SU-DHL-6 (cell line): ENCODE results near the gene TPGS1.
A peak's percentile ranks its signal among the peaks of the same experiment; 100 is the strongest.

Experiments used
- H2AFZ ChIP-seq: fragments of 200-600 bp; sonication (generic); 2 replicates; pipeline ENCODE4 v1.6.1; 2014; ENCODE audit warnings: low read depth, mild to moderate bottlenecking, moderate library complexity, mixed read lengths, antibody characterized with exemption, low read length; ENCODE audit not compliant: severe bottlenecking
- H3F3A ChIP-seq: fragments of 200-600 bp; shearing (Covaris generic); 2 replicates; pipeline ENCODE4 v1.6.0; 2016; ENCODE audit warnings: antibody characterized with exemption, mild to moderate bottlenecking; ENCODE audit not compliant: insufficient read depth
- H3K27ac ChIP-seq: fragments of 200-600 bp; sonication (generic); 2 replicates; pipeline ENCODE4 v1.5.1; 2016; ENCODE audit warnings: low read depth, mild to moderate bottlenecking, low read length, moderate library complexity, mixed read lengths
- H3K27me3 ChIP-seq: fragments of 200-600 bp; sonication (generic), shearing (Covaris generic); 2 replicates; pipeline ENCODE4 v1.6.0; 2014; ENCODE audit warnings: mild to moderate bottlenecking, low read length
- H3K36me3 ChIP-seq: fragments of 200-600 bp; sonication (generic); 2 replicates; pipeline ENCODE4 v1.6.1; 2014; ENCODE audit warnings: mild to moderate bottlenecking, low read length, mixed read lengths
- H3K4me2 ChIP-seq: fragments of 300-600, 200-600 bp; shearing (Covaris generic), sonication (generic); 2 replicates; pipeline ENCODE4 v1.6.0; 2014; ENCODE audit warnings: low read length, low read depth, mild to moderate bottlenecking; ENCODE audit not compliant: poor library complexity, severe bottlenecking
- H3K4me3 ChIP-seq: fragments of 200-600 bp; sonication (generic); 2 replicates; pipeline ENCODE4 v1.5.1; 2014; ENCODE audit warnings: antibody characterized with exemption, low read length, mild to moderate bottlenecking, mixed read lengths; ENCODE audit not compliant: insufficient read depth, poor library complexity, severe bottlenecking
- H3K79me2 ChIP-seq: fragments of 200-600 bp; sonication (generic); 2 replicates; pipeline ENCODE4 v1.6.1; 2014; ENCODE audit warnings: mild to moderate bottlenecking, low read length, moderate library complexity; ENCODE audit not compliant: insufficient read depth
- H3K9ac ChIP-seq: fragments of 200-600 bp; sonication (generic); 2 replicates; pipeline ENCODE4 v1.7.0; 2014; ENCODE audit warnings: mild to moderate bottlenecking, low read length
- H3K9me2 ChIP-seq: fragments of 200-600 bp; sonication (generic); replicated peaks from 2 replicates; pipeline ENCODE4 v1.6.1; 2014; ENCODE audit warnings: low read length; ENCODE audit not compliant: insufficient read depth
- H3K9me3 ChIP-seq: fragments of 200-600 bp; sonication (generic); 2 replicates; pipeline ENCODE4 v1.6.1; 2014; ENCODE audit warnings: low read length, mixed read lengths; ENCODE audit not compliant: insufficient read depth
- H4K20me1 ChIP-seq: fragments of 200-600 bp; sonication (generic); 2 replicates; pipeline ENCODE4 v1.6.1; 2014; ENCODE audit warnings: low read depth, mild to moderate bottlenecking, antibody characterized with exemption, low read length, moderate library complexity, mixed read lengths
- EZH2phosphoT487 ChIP-seq: fragments of 200-600 bp; sonication (generic), shearing (Covaris generic); conservative IDR thresholded peaks from 2 replicates; pipeline ENCODE4 v1.6.1; 2018; ENCODE audit warnings: mild to moderate bottlenecking, antibody characterized with exemption, low read length, moderate library complexity, mixed read lengths
- TF ChIP-seq, protein P1 (sequence below): fragments of 200-600 bp; sonication (generic); IDR thresholded peaks from one replicate; pipeline ENCODE4 v1.5.1; 2017; ENCODE audit warnings: antibody characterized with exemption, mild to moderate bottlenecking, low read length, moderate library complexity; ENCODE audit not compliant: insufficient read depth, poor library complexity, severe bottlenecking

TPGS1 gene

DNA sequence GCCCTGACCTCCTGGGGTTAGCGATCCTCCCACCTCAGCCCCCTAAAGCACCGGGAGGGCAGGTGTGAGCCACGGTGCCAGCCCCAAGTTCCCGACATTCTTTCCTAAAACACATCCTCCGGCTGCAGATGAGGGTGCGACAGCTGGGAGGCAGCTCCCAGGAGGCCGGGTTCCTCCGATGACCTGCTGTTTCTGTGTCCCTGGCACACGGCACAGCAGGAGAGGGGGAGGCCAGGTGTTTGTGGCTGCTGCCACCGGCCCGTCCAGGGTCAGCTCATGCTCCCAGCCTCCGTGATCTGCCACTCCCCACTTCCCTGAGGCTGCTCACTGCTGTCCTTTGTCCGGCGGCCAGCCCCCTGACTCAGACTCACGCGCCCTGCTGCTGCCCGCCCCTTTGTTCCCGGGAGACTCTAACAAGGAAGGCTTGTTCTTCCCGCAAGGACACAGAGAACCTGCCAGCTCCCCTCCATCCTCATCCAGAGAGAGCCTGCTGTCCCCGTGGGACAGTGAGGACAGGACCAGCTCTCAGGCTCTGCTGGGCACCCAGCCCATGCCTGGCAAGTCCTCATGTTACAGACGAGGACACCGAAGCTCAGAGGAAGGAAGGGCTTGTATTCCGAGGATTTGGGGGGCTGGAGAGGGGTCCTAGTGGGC, 21.6 kb upstream of the TPGS1 start:
- no peak overlapping the region for H3K4me3 ChIP-seq
- no peaks in the 10 kb centered on the region for H4K20me1 ChIP-seq
- peaks cover 7% of the 10 kb centered on the region; the same call in 1 of the 2 replicates for H3K9me3 ChIP-seq
- no peaks in the 10 kb centered on the region for H3K36me3 ChIP-seq
- H3K27me3 ChIP-seq, result no peaks in the 10 kb centered on the region
- no peak overlapping the region for H3K27ac ChIP-seq
- H3K9ac ChIP-seq, result no peak overlapping the region
- no peak overlapping the region for H3K4me2 ChIP-seq
- TF ChIP-seq EZH2phosphoT487, result no peak
- TF ChIP-seq, protein P1, sequence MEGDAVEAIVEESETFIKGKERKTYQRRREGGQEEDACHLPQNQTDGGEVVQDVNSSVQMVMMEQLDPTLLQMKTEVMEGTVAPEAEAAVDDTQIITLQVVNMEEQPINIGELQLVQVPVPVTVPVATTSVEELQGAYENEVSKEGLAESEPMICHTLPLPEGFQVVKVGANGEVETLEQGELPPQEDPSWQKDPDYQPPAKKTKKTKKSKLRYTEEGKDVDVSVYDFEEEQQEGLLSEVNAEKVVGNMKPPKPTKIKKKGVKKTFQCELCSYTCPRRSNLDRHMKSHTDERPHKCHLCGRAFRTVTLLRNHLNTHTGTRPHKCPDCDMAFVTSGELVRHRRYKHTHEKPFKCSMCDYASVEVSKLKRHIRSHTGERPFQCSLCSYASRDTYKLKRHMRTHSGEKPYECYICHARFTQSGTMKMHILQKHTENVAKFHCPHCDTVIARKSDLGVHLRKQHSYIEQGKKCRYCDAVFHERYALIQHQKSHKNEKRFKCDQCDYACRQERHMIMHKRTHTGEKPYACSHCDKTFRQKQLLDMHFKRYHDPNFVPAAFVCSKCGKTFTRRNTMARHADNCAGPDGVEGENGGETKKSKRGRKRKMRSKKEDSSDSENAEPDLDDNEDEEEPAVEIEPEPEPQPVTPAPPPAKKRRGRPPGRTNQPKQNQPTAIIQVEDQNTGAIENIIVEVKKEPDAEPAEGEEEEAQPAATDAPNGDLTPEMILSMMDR, result no peak
- no peaks in the 10 kb centered on the region for H3K79me2 ChIP-seq
- no peaks in the 10 kb centered on the region for H3K9me2 ChIP-seq
- no peak overlapping the region for H2AFZ ChIP-seq
- H3F3A ChIP-seq, result peaks cover 10% of the 10 kb centered on the region

DNA sequence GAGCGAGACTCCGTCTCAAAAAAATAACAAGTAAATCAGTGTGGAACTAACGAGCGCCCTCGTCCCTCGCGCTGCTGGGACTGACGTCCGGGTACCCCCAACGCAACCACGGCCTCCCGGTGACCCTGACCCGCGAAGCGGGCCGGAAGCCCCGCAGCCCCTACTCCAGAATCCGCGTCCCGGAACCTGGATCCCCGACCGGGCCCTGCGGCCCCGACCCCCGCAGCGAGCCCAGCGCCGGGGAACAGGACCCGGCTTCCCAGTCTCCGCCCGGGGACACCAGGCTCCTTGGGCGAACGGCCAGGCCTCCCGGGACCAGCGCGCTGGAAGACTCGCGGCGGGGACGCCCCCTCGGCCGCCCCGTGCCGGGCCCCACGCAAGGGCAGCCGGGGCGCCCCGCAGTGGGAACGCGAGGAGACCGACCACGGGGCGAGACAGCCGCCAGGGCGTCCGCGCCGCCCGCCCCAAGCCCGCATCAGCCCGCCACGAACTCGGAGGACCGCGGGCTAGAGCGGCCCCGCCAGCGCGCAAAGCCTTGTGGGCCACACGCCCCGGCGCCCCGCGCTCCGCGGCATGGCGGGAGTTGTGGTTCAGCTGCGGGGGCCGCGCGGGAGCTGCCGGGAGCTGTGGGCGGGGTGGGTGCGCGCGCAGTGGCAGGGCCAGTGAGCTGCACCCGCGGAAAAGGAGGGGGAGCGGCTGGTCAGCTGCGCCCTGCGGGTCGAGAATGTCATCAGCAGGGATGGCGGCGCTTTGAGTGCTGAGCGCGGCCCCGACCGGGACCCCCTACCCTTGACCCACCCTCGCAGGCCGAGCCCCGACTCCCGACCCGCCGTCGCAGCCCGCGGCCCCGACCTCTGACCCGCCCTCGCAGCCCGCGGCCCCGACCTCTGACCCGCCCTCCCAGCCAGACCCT, 18.5 kb upstream of the TPGS1 start:
- Histone ChIP-seq H3K79me2 (no peaks in the 10 kb centered on the region), H3K27me3 (no peaks in the 10 kb centered on the region), H3K9me2 (no peaks in the 10 kb centered on the region), H2AFZ (peak overlapping the region; percentile 79), H3K4me2 (peak overlapping the region; percentile 70), H3K4me3 (peak overlapping the region; percentile 75), H4K20me1 (no peaks in the 10 kb centered on the region), H3K9me3 (no peaks in the 10 kb centered on the region), H3K9ac (peak overlapping the region; percentile 90), H3K36me3 (no peaks in the 10 kb centered on the region), H3F3A (peaks cover 4% of the 10 kb centered on the region), H3K27ac (peak overlapping the region; percentile 54)
- TF ChIP-seq EZH2phosphoT487, result no peak
- TF ChIP-seq, protein P1, result no peak

DNA sequence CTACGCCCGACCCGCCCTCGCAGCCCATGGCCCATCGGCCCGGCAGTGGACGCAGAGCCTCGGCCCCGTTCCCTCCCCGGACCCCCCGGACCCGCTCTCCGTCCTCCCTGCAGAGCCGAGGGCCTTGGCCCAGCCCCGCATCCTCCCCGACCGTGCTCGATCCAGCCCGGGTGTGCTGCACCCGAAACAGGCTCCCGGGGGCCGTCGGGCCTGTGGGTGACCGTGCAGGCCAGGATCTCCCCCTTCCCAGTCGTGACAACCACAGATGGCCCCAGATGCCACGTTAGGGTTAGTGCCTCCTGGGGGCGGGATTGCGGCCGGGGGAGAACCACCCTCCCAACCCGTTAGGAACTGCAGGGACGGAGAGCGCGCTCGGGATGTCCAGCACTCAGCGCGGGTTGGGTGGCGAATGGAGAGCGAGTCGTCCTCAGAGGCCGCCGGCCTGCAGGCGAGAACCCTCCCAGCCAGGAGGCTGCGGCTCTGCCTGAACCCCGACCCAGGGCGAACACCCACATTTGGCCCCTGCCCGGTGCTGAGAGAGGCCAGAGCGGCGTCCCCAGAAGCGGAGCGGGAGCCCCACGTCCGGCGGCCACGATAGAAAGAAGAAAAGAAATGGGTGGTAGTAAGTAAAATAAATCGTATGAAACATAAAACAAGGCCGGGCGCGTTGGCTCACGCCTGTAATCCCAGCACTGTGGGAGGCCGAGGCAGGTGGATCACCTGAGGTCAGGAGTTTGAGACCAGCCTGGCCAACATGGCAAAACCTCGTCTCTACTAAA, 17.7 kb upstream of the TPGS1 start:
- Histone ChIP-seq H3K27me3 (no peaks in the 10 kb centered on the region), H3F3A (peaks cover 4% of the 10 kb centered on the region), H3K9me3 (no peaks in the 10 kb centered on the region), H3K4me3 (peak overlapping the region; percentile 75), H3K36me3 (no peaks in the 10 kb centered on the region), H3K79me2 (no peaks in the 10 kb centered on the region), H3K9ac (peak overlapping the region; percentile 90), H2AFZ (peak overlapping the region; percentile 79), H4K20me1 (no peaks in the 10 kb centered on the region), H3K27ac (no peak overlapping the region), H3K9me2 (no peaks in the 10 kb centered on the region), H3K4me2 (peak overlapping the region; percentile 68)
- TF ChIP-seq EZH2phosphoT487, result no peak
- TF ChIP-seq, protein P1, result no peak
